ENCODE results near the gene KDM8.

The KDM8 gene

DNA sequence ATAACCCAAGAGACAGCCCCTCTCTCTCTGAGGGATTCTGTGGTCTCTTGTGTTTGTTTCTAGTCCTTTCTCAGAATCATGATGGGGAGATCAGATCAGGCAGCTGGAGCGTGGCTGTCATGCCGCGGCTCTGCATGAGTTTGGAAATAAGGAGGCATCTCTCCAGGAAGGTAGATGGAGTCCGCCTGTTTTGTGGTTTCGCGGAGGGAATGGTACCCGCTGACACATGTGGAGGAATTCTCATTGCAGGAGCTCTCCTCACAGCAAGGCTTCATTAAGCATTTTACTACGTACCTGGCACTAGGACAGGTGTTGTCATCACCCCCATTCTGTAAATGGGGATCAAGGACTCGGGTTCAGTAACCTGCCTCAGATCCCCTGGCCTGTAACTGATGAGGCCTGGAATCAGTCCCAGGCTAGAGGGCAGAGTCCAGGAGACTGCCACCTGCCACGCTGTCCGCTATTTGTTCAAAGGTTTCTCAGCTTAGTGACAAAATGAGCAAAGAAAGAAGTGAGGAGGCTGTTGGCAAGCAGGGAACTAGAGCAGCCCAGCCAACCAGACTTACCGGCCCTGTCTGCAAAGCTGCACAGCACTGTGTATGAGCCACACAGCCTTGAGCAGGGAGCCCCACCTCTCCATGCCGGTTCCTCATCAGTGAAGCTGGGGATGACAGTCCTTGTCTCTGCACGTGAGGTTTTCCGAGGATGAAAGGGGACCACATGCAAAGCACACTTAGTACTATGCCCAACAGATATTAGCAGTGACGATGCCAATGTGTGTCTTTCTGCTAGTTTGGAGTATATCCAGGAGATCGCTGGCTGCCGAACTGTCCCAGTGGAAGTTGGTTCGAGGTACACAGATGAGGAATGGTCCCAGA lies 11.0 kb downstream of the KDM8 start:
- no peak for DNase-seq (ENCODE audit: low read depth in 1 of 2, low spot score in 1 of 2)

DNA sequence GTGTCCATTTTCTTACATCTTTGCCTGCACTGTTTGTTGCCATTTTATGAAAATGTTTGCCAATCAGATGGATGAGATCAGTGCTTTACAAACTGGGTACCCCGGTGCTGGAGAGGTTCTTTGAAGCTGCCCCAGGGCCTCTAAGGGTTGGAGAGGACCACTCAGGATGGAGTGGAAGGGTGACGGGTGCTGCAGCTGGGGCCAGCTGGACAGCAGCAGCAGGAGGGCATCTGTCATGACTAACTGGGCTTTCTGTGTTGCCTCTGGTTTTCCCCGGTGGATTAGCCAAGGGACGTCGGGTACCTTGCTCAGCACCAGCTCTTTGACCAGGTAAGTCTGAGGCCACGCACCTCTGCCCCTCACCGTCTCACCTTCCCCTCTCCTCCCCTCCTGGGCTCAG lies 12.3 kb downstream of the KDM8 start:
- no peak for DNase-seq (ENCODE audit: low read depth in 1 of 2, low spot score in 1 of 2)

GRCh38 chr16:27216297-27216885 lies 13.1 kb downstream of the KDM8 start:
- DNase-seq (ENCODE audit: low read depth in 1 of 2, low spot score in 1 of 2): no peak

DNA sequence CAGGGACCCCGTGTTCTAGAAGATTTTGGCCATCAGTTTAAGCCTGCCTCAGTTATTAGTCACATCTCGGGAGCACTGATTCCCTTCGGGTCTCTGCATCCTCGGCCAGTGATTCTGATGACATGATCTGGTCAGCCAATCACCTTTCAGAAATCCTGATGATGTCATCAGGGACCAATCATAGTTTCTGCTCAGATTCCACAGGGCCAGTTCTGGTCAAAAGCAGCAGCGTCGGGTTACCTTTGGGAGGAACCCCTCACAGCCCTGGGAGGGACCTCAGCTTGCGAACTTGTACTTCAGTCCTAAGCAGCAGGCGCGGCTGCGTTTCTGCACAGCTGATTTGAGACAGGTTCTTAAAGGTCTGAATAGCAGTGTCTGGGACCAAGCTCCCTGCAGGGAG lies 13.9 kb downstream of the KDM8 start:
- no peak for DNase-seq (ENCODE audit: low read depth in 1 of 2, low spot score in 1 of 2)

DNA sequence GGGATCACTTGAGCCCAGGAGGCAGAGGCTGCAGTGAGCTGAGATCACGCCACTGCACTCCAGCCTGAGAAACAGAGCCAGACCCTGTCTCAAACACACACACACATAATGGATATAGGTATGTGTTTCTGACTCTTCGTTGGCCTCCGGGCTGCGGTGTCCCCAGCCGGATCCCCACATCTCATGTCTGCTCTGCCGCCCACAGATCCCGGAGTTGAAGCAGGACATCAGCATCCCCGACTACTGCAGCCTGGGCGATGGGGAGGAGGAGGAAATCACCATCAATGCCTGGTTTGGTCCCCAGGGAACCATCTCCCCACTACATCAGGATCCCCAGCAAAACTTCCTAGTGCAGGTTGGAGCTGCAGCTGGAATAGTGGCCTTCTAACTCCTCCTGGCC lies 15.4 kb downstream of the KDM8 start:
- DNase-seq (ENCODE audit: low read depth in 1 of 2, low spot score in 1 of 2): no peak

GRCh38 chr16:27219161-27219560 lies 15.8 kb downstream of the KDM8 start:
- DNase-seq (ENCODE audit: low read depth in 1 of 2, low spot score in 1 of 2): no peak

GRCh38 chr16:27220120-27220519 lies 16.8 kb downstream of the KDM8 start:
- no peak for DNase-seq (ENCODE audit: low read depth in 1 of 2, low spot score in 1 of 2)

- no peak for DNase-seq (ENCODE audit: low read depth in 1 of 2, low spot score in 1 of 2)
Measured at GRCh38 chr16:27220527-27220926, 17.2 kb downstream of the KDM8 start.

GRCh38 chr16:27220991-27221390 lies 17.7 kb downstream of the KDM8 start:
- DNase-seq (ENCODE audit: low read depth in 1 of 2, low spot score in 1 of 2): no peak

GRCh38 chr16:27221576-27222248 lies 18.4 kb downstream of the KDM8 start:
- DNase-seq (ENCODE audit: low read depth in 1 of 2, low spot score in 1 of 2): no peak

GRCh38 chr16:27222249-27223225 lies 19.2 kb downstream of the KDM8 start:
- no peak for DNase-seq (ENCODE audit: low read depth in 1 of 2, low spot score in 1 of 2)

GRCh38 chr16:27223226-27223610 lies 19.9 kb downstream of the KDM8 start:
- no peak for DNase-seq (ENCODE audit: low read depth in 1 of 2, low spot score in 1 of 2)

GRCh38 chr16:27223701-27224100 lies 20.4 kb downstream of the KDM8 start:
- no peak for DNase-seq (ENCODE audit: low read depth in 1 of 2, low spot score in 1 of 2)

DNA sequence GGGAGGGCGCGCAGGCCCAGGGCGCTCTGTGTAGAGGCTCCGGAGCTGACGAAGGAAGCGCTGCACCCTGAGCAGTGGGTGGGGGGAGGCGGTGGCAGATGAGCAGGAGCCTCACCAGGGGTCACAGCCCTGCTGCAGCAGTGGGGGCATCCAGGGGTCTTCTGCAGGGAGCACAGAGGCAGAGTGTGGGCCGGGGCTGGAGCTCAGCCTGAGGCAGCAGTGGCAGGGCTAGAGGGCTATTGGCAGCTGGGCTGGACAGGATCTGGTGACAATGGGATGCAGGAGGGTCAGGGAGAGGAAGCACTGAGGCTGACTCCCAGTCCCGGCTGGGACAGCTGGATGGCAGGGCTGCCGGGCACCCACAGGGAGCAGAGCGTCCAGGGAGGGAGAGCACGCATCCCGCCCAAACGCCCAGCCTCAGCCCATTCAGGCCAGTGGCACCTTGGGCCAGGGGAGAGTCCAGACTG lies 21.0 kb downstream of the KDM8 start:
- DNase-seq (ENCODE audit: low read depth in 1 of 2, low spot score in 1 of 2): no peak

DNA sequence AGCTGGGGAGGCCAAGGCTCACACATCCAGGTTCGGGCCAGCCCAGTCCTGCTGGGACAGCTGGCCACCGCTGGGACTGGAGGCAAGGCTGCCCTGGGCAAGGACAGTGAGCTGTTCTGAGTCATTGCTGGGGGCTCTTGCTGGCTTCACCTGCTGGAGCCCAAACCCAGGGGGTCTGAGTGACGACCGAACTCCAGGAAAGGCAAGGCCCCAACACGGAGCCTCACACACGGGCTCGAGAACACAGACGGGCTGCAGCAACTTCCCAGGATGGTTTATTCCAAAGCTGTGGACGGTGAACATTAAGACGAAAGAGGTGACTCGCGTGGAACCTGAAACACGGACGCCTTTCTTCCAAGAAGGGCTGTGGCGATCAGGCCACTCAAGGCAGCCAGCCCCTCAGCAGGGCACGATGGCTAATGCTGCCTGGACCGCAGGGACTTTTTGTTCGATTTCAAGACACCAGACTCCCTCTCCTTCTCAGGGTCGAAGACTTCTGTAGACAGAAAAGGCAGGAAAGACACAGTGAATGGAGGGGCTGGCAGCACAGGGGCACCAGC lies 21.5 kb downstream of the KDM8 start:
- no peak for DNase-seq (ENCODE audit: low read depth in 1 of 2, low spot score in 1 of 2)

DNA sequence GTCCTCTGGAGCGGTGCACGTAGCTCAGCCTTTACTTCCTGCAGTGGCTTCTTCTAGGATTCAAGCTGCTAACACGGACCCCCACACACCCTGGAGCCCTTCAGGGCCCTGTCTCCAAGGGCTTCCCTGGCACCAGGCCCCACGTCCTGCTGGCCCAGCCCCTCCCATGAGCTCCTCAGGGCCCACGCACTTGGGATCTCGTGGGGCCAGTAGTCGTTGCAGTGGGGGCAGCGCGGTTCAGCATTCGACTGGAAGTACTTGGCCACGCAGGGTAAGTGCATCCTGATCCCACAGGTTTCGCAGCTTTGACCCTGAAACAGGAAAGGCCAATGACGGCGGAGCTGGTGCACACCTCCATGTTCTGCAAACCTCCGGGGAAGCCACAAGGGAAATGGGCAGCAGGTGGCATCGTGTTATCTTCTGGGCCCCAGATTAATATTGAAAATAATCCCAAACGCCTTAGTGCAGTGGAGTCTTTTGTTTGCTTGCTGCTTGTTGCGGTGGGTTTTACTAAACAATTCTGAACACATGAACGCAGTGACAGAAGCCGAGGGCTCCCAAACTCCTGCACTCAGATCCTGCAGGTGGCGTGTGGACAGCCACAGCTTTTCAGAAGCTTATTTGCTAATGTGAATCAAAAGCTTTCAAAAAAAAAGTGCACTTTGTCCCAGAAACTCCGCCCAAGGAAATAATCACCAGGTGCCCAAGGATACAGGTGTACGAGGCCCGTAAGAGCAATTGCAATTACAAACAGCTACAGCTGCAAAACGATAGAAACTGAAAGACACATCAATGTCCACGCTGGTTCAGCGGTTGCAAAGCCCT lies 22.4 kb downstream of the KDM8 start:
- no peak for DNase-seq (ENCODE audit: low read depth in 1 of 2, low spot score in 1 of 2)

DNA sequence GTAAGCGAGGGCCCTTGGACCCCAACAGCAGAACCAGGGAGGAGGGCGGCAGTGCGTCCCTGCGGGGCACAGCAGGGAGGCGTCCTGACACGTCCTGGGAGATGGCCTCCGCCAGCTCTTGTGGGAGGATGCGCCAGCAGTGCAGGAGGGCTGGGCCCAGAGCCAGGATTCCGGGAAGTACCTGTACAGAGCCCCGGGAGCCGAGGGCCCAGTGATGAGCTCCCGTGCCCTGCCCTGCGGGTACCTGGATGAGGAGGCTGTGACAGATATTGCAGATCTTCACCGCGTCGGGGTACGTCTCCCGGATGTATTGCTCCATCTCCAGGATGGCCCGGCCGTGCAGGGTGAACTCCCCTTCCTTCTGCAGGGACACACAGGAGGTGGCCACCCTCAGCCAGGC lies 23.1 kb downstream of the KDM8 start:
- no peak for DNase-seq (ENCODE audit: low read depth in 1 of 2, low spot score in 1 of 2)

- no peak for DNase-seq (ENCODE audit: low read depth in 1 of 2, low spot score in 1 of 2)
Measured at GRCh38 chr16:27226976-27227705, 23.8 kb downstream of the KDM8 start.

DNA sequence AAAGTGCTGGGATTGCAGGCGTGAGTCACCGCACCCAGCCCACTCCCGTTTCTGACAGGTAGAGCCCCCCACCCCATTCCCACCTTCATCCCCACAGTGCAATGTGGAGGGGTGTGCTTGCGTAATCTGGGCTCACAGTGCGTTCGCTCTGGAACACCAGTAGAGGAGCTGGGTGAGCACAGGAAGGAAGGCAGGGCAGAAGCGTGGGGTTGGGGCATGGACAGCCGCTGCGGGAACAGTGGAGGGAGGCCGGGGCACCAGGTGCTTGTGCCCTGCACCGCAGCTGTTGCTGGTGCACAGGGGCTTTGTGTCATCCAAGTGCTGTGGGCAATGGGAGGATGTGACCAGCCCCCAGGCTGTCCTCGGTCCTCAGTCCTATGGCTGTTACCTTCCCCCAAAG lies 24.7 kb downstream of the KDM8 start:
- no peak for DNase-seq (ENCODE audit: low read depth in 1 of 2, low spot score in 1 of 2)
